Measurements from ENCODE around the gene S100G. TPM values are rescaled to one million over a fixed set of nuclear protein-coding genes. Genes with fewer than 3 reads are reported as not detected.

The S100G gene
- total RNA-seq, 2 donors from 2014 or later, result not detected

DNA sequence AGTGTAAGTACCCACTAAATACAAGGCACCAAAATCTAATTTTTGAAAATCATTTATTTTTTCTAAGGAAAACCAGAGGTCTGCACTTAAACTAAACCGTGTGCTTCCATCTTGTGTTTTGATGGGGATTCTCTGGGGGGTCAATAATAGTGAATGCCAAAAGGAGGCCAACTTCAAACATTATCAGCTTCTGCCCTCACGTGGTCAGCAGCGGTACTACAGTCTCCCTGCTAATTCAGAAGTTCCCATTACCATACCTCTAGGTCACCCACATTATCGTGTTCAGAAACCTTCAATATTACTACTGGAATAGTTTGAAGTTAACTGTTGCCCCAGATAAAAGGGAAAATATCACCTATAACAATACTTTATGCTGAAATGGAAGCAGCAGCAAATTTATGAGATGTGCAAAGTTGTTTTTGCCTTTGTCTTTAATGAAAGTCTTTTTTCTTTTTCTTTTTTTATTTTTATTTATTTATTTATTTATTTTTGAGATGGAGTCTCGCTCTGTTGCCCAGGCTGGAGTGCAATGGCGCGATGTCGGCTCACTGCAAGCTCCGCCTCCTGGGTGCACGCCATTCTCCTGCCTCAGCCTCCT, 45.2 kb downstream of the S100G start:
- no peaks in the 10 kb centered on the region for H3K9me3 ChIP-seq
- H3K36me3 ChIP-seq, result peaks cover 3% of the 10 kb centered on the region
- no peak overlapping the region for H3K4me3 ChIP-seq
- H3K4me1 ChIP-seq (ENCODE audit: control insufficient read depth in 1 of 2, low read depth in 2 of 2), result no peaks in the 10 kb centered on the region
- TF ChIP-seq, protein P1, sequence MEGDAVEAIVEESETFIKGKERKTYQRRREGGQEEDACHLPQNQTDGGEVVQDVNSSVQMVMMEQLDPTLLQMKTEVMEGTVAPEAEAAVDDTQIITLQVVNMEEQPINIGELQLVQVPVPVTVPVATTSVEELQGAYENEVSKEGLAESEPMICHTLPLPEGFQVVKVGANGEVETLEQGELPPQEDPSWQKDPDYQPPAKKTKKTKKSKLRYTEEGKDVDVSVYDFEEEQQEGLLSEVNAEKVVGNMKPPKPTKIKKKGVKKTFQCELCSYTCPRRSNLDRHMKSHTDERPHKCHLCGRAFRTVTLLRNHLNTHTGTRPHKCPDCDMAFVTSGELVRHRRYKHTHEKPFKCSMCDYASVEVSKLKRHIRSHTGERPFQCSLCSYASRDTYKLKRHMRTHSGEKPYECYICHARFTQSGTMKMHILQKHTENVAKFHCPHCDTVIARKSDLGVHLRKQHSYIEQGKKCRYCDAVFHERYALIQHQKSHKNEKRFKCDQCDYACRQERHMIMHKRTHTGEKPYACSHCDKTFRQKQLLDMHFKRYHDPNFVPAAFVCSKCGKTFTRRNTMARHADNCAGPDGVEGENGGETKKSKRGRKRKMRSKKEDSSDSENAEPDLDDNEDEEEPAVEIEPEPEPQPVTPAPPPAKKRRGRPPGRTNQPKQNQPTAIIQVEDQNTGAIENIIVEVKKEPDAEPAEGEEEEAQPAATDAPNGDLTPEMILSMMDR (IDR thresholded peaks at IDR 0.05), result peak; percentile 70
- no peaks in the 10 kb centered on the region for H3K27me3 ChIP-seq (replicated peaks; ENCODE audit: insufficient read depth)
- H3K27ac ChIP-seq, result no peak overlapping the region
- no peak for ATAC-seq (ENCODE audit: insufficient number of reproducible peaks, low FRiP score, low read depth)
- no peak for DNase-seq (ENCODE audit: low spot score)

DNA sequence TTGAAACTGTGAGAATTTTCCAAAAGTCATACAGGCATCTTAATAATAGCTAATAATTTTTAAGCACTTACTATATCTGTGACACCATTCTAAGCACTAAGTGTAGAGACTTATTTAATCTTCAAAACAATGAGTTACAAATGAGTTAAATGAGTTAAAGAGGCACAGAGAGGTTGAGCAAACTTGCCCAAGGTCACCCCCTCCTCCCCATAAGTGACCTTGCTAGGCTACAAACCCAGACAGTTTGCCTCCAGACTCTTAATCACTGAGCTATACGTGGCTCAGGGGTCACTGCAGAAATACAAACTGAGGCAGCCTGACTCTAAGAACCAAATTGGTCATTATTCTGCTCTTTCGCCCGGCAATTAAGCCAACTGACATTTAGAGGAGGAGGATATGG, 47.0 kb downstream of the S100G start:
- H3K36me3 ChIP-seq, result peaks cover 3% of the 10 kb centered on the region
- H3K9me3 ChIP-seq, result no peaks in the 10 kb centered on the region
- DNase-seq (ENCODE audit: low spot score) (no peak), ATAC-seq (ENCODE audit: insufficient number of reproducible peaks, low FRiP score, low read depth) (no peak)
- no peak overlapping the region for H3K4me3 ChIP-seq
- H3K4me1 ChIP-seq (ENCODE audit: control insufficient read depth in 1 of 2, low read depth in 2 of 2), result no peaks in the 10 kb centered on the region
- H3K27me3 ChIP-seq (replicated peaks; ENCODE audit: insufficient read depth), result no peaks in the 10 kb centered on the region
- H3K27ac ChIP-seq, result no peak overlapping the region
- TF ChIP-seq, protein P1 (IDR thresholded peaks at IDR 0.05), result no peak

DNA sequence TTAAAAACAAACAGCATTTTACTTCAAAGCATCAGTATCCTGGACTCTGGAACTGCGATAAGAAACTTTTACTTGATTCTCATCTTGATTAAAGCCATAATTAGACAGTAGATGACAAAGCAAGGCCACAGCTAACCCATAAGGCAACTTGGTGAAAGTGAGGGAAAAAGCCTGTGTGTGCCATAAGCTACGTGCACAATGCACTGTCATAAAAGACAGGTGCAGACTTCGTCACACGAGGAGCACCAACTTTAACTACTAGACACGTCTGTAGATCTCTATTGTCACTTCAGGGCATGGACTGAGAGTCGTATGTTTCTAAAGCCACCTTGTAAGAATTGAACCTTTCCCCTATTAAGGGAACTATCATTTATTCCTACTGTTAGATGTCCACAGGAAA, 49.4 kb downstream of the S100G start:
- Histone ChIP-seq H3K4me1 (ENCODE audit: control insufficient read depth in 1 of 2, low read depth in 2 of 2) (no peaks in the 10 kb centered on the region), H3K36me3 (peaks cover 3% of the 10 kb centered on the region), H3K4me3 (no peak overlapping the region), H3K27me3 (replicated peaks; ENCODE audit: insufficient read depth) (no peaks in the 10 kb centered on the region), H3K9me3 (no peaks in the 10 kb centered on the region), H3K27ac (no peak overlapping the region)
- ATAC-seq (ENCODE audit: insufficient number of reproducible peaks, low FRiP score, low read depth), result no peak
- TF ChIP-seq, protein P1 (IDR thresholded peaks at IDR 0.05), result no peak
- DNase-seq (ENCODE audit: low spot score), result no peak

DNA sequence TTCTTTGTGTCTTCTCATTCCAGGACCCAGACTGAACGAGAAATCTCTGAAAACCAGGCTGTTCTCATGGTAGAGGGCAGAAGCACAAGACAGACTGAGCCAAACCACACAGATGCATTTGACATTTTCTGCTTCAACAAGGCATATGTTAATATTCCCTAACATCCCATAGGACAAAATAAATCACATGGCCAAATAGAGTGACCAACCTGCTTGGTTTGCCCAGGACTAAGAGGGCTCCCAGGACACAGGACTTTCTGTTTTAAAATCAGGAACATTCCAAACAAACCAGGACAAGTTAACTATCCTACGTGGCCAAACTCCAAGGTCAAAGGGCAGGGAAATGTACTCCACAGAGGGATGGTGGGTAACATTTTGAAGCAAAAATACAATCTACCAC, 50.8 kb downstream of the S100G start:
- H3K27me3 ChIP-seq (replicated peaks; ENCODE audit: insufficient read depth), result no peaks in the 10 kb centered on the region
- H3K4me1 ChIP-seq (ENCODE audit: control insufficient read depth in 1 of 2, low read depth in 2 of 2), result no peaks in the 10 kb centered on the region
- peaks cover 3% of the 10 kb centered on the region for H3K36me3 ChIP-seq
- no peak for DNase-seq (ENCODE audit: low spot score)
- ATAC-seq (ENCODE audit: insufficient number of reproducible peaks, low FRiP score, low read depth), result no peak
- H3K9me3 ChIP-seq, result no peaks in the 10 kb centered on the region
- TF ChIP-seq, protein P1 (IDR thresholded peaks at IDR 0.05), result no peak
- no peak overlapping the region for H3K27ac ChIP-seq
- H3K4me3 ChIP-seq, result no peak overlapping the region

DNA sequence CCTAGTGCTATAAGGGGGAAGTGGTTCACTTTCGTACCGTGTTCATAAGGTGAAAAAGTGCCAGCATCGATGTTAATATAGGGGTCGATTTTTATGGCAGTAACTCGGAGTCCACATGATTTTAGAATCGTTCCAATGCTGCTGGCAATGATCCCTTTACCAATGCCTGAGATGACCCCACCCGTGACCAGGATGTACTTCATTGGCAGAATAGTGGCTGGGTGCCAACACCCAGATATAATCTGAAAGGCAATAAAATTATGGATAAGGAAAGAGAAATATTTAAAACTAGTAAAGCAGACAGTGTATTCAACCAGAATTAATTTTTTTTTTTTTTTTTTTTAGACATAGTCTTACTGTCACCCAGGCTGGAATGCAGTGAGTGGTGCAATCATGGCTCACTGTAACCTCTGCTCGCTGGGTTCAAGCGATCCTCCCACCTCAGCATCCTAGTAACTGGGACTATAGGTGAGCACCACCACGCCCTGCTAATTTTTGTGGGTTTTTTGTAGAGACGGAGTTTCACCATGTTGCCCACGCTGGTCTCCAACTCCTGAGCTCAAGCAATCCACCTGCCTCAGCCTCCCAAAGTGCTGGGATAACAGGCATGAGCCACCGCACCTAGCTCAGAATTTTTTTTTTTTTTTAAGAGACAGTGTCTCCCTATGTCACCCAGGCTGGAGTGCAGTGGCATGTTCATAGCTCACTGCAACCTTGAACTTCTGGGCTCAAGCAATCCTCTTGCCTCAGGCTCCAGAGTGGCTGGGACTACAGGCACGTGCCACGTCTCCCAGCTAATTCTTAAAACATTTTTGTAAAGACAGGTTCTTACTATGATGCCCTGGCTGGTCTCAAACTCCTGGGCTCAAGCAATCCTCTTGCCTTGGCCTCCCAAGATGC, 53.0 kb downstream of the S100G start:
- TF ChIP-seq, protein P1 (IDR thresholded peaks at IDR 0.05), result no peak
- Histone ChIP-seq H3K9me3 (no peaks in the 10 kb centered on the region), H3K36me3 (peaks cover 3% of the 10 kb centered on the region), H3K27me3 (replicated peaks; ENCODE audit: insufficient read depth) (no peaks in the 10 kb centered on the region), H3K27ac (no peak overlapping the region), H3K4me1 (ENCODE audit: control insufficient read depth in 1 of 2, low read depth in 2 of 2) (no peaks in the 10 kb centered on the region), H3K4me3 (no peak overlapping the region)
- DNase-seq (ENCODE audit: low spot score) (no peak), ATAC-seq (ENCODE audit: insufficient number of reproducible peaks, low FRiP score, low read depth) (no peak)
